ENCODE measurements around the gene POLR2J3. TPM values are rescaled to one million over a fixed set of nuclear protein-coding genes. Genes with fewer than 3 reads are reported as not detected.
"Not testable (repeated sequence)": the region's sequence is repeated elsewhere in the genome, so short reads cannot be mapped to it uniquely, and the experiment has no call there.

Gene POLR2J3
- 15.1 TPM for total RNA-seq

GRCh38 chr7:102572261-102573239 is at the start of gene POLR2J3:
Gene POLR2J3 (minus strand): TSS chr7:102572583. CDS start chr7:102572521, 62 bp downstream.
- DNase-seq (ENCODE audit: low spot score) = peak; percentile 100
- ATAC-seq = peak; percentile 93

GRCh38 chr7:102618122-102618521 is 45.7 kb upstream of the POLR2J3 start:
- ATAC-seq; DNase-seq (ENCODE audit: low spot score): not testable (repeated sequence)

DNA sequence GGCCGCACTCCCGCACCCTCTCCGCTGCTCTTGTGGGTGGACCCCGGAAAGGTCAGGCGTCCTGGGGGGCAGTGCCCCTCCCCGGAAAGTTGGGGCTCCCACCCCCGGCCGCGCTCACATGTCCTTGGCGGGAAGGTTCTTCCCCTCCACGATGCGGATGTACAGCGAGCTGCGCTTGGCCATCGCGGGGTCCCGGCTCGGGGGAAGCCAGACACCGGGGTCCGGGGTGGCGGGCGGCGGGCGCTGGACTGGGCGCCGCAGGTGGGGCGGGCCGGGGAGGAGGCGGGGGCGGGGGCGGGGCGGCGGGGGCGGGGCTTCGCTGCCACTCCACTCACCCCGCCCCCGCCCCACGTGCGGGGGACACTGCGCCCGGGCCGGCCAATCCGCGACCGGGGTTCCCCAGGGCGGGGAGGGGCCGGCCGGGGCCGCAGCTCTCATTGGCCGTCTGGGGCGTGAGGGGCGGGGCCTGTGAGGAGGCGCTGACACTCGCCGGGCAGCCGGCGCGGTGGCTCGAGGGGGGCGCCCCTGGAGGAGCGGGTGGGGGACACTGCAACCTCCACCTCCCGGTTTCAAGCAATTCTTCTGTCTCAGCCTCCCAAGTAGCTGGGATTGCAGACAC is 44.2 kb upstream of the POLR2J3 start, which contains the start of gene RASA4:
Gene RASA4, minus strand, starts transcription at position 250 of the 619 bp plus-strand sequence. Its CDS starts 67 bp downstream, at position 183.
- DNase-seq (ENCODE audit: low spot score) (peak; percentile 62), ATAC-seq (peak; percentile 94)

GRCh38 chr7:102615930-102616329 is 43.5 kb upstream of the POLR2J3 start:
- ATAC-seq = peak; percentile 24

GRCh38 chr7:102614873-102615272 is 42.5 kb upstream of the POLR2J3 start:
- not testable (repeated sequence) for DNase-seq (ENCODE audit: low spot score); ATAC-seq

More at GRCh38 chr7:102615930-102616329, 43.5 kb upstream of the POLR2J3 start:
- DNase-seq (ENCODE audit: low spot score) = not testable (repeated sequence)

GRCh38 chr7:102614346-102614697 is 41.9 kb upstream of the POLR2J3 start:
- not testable (repeated sequence) for DNase-seq (ENCODE audit: low spot score); ATAC-seq

GRCh38 chr7:102613575-102614345 is 41.4 kb upstream of the POLR2J3 start:
- ATAC-seq; DNase-seq (ENCODE audit: low spot score): not testable (repeated sequence)

DNA sequence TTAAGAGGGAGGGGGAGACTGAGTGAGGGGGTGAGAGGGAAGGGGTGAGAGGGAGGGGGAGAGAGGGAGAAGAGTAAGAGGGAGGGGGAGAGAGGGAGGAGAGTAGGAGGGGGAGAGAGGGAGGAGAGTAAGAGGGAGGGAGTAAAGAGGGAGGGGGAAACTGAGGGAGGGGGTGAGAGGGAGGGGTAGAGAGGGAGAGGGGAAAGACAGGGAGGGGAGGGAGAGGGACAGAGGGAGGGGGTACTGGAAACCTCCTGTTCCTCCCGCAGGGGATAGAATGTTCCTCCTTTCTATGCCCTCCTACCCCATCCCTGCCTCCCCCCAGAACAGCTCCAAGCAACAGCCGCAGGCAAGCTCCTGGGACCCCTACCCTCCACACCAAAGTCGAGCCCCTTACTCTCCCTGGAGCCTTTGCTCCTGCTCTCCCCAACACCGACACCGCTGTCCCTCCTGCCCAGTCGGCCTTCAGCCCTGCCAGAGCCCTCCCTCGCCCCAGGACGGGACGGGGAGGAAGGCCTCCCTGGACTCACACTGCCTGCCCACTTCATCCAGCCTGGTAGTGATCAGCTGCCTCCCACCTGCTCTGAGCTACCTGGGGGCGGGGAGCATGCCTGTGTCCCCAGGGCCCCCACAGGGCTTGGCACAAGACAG is 39.4 kb upstream of the POLR2J3 start:
- not testable (repeated sequence) for ATAC-seq
- DNase-seq (ENCODE audit: low spot score) = peak; percentile 45

DNA sequence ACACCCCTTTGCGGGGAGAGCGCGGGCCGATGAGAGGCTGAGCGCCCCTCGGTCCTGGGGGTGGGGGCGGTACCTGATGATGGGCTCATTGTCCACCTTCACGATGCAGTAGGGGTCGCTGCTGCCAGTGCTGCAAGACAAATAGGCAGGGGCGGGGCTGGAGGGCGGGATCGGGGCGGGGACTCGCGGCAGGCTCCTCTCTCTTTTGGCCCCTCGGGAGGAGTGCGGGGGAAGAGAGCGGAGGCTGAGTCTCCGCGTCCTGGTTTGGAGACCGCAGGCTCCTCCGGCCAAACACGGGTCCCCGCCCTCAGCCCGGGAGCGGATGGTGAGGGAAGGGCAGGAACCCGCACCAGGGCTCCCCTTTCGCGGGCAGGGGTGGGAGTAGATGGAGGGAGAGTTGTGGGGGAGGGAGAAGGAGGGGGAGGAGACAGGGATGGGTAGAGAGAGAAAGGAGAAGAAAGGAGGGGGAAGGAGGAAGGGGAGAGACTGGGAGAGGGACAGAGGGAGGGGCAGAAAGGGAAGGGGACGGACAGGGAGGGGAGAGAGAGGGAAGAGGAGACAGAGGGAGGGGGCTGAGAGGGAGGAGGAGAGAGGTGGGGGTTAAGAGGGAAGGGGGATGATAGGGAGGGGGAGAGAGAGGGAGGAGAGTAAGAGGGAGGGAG is 38.8 kb upstream of the POLR2J3 start:
- ATAC-seq = peak; percentile 40
- DNase-seq (ENCODE audit: low spot score) = not testable (repeated sequence)

DNA sequence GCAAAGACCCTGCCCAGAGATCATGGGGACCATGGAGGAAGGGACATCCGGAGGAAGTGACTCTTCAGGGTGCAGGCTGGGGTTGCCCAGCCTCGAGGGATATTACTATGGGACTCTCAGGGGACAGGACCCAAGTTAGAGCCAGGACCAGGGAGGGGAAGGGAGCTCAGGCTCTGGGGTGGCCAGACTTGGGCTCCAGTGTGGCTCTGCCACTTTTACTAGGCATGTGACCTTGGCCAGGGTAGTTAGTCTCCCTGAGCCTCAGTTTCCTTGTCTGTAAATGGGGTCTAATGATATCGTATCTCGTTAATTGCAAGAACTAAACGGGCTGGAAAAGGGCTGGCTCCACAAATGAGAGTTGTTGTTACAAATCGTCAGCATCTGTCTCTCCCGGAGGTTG is 38.1 kb upstream of the POLR2J3 start:
- not testable (repeated sequence) for ATAC-seq

GRCh38 chr7:102609734-102610133 is 37.4 kb upstream of the POLR2J3 start:
- ATAC-seq; DNase-seq (ENCODE audit: low spot score): not testable (repeated sequence)

More for the DNA sequence above, 38.1 kb upstream of the POLR2J3 start:
- peak; percentile 42 for DNase-seq (ENCODE audit: low spot score)

GRCh38 chr7:102606848-102607247 is 34.5 kb upstream of the POLR2J3 start:
- DNase-seq (ENCODE audit: low spot score); ATAC-seq: not testable (repeated sequence)

DNA sequence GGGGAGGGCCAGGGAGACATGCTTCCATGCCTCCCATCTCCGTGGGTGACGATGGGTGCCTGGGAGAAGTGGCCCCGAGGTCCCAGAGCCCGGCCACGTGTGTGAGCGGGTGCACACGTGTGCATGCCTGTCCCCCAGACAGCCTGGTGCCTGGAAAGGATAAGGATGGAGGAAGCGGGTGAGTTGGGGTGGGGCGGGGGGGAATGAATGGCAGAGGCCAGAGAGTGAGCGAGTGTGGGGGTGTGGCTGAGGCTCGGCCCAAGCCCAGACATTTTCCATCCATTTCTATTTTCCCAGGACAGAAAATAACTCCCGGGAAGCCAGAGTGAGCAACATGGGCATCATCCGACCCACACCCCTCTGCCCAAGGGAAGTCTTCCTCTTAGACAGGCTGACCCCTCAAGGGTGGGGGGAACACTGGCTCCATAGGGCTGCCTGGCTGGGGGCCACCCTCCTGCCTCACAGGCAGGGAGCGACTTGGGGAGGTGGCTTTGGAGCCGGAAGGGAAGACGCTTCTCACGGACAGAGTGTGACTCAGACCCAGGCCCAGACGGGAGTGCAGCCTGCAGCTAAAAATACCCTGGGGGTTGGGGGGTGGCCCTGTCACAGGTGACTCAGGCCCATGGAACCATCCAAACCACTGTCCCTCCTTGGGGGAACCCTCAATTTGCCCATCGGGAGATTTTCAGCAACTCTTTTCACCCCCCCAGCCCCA is 32.2 kb upstream of the POLR2J3 start:
- not testable (repeated sequence) for DNase-seq (ENCODE audit: low spot score)
- peak; percentile 9 for ATAC-seq

GRCh38 chr7:102602317-102602716 is 29.9 kb upstream of the POLR2J3 start:
- not testable (repeated sequence) for DNase-seq (ENCODE audit: low spot score)
- ATAC-seq = peak; percentile 58

- DNase-seq (ENCODE audit: low spot score); ATAC-seq: not testable (repeated sequence)
These were observed 27.3 kb upstream of the POLR2J3 start for GRCh38 chr7:102599699-102600098.

- not testable (repeated sequence) for ATAC-seq; DNase-seq (ENCODE audit: low spot score)
These were observed 23.7 kb upstream of the POLR2J3 start for GRCh38 chr7:102596036-102596435.

- peak; percentile 49 for ATAC-seq
- DNase-seq (ENCODE audit: low spot score) = not testable (repeated sequence)
These were observed 21.4 kb upstream of the POLR2J3 start for GRCh38 chr7:102593637-102594334.

DNA sequence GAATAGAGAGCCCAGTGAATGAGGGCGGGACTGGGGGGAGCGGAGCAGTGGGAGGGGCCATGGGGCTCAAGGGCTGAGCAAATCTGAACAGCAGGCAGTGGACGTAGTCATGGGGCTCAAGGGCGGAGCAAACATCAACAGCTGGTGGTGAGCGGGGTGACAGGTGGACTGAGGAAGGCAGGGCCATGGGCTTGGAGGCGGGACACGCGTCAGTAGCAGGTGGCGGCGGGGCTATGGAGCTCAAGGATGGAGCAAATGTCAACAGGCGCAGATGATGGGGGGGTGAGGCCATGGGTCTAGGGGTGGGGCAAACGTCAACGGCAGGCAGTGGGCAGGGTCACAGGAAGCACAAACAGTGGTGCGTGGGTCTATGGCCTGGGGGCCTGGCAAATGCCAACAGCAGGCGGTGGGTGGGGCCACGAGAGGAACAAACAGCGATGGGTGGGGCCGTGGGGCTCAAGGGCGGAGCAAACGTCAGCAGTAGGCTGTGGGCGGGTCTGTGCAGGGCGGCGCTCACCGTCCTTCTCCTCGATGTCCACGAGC is 20.2 kb upstream of the POLR2J3 start:
- DNase-seq (ENCODE audit: low spot score) = peak; percentile 51
- ATAC-seq = peak; percentile 72
